ENCODE data around the gene DSCAM. TPM values are rescaled to one million over a fixed set of nuclear protein-coding genes. Genes with fewer than 3 reads are reported as not detected.

Gene DSCAM
- total RNA-seq, 4 donors from 2014 or later: 0.03 TPM; not detected in 3

GRCh38 chr21:40638466-40639251 lies 208.3 kb downstream of the DSCAM start:
- DNase-seq (no peak), ATAC-seq (no peak)
- no peaks in the 10 kb centered on the region for H3K9me3 ChIP-seq
- H3K4me1 ChIP-seq: no peaks in the 10 kb centered on the region
- TF ChIP-seq POLR2A (IDR thresholded peaks at IDR 0.05) (no peak), CTCF (IDR thresholded peaks at IDR 0.05 in 4 of 5, conservative IDR thresholded peaks at IDR 0.05 in 1 of 5) (no peak)
- intact Hi-C loops (cut with DNase I; ENCODE audit: low total_unique reads): no loop called here
- in situ Hi-C loops (cut with MboI; ENCODE audit: low sequenced_read_pairs in 4 of 4): no loop called here
- H3K27me3 ChIP-seq: no peaks in the 10 kb centered on the region
- H3K4me3 ChIP-seq: no peak overlapping the region
- no peaks in the 10 kb centered on the region for H3K36me3 ChIP-seq
- H3K27ac ChIP-seq: no peak overlapping the region

- intact Hi-C loops (cut with DNase I; ENCODE audit: low total_unique reads): no loop called here
- no peak for TF ChIP-seq POLR2A (IDR thresholded peaks at IDR 0.05)
- no peak for TF ChIP-seq CTCF (IDR thresholded peaks at IDR 0.05 in 4 of 5, conservative IDR thresholded peaks at IDR 0.05 in 1 of 5)
- DNase-seq (no peak), ATAC-seq (no peak)
- no peaks in the 10 kb centered on the region for H3K4me1 ChIP-seq
- H3K27ac ChIP-seq: no peak overlapping the region
- H3K9me3 ChIP-seq: no peaks in the 10 kb centered on the region
- no peaks in the 10 kb centered on the region for H3K27me3 ChIP-seq
- in situ Hi-C loops (cut with MboI; ENCODE audit: low sequenced_read_pairs in 4 of 4): no loop called here
- no peaks in the 10 kb centered on the region for H3K36me3 ChIP-seq
- no peak overlapping the region for H3K4me3 ChIP-seq
These were observed 210.9 kb downstream of the DSCAM start for GRCh38 chr21:40636026-40636425.

- in situ Hi-C loops (cut with MboI; ENCODE audit: low sequenced_read_pairs in 4 of 4): no loop called here
- ATAC-seq (no peak), DNase-seq (no peak)
- no peaks in the 10 kb centered on the region for H3K27me3 ChIP-seq
- TF ChIP-seq CTCF (IDR thresholded peaks at IDR 0.05 in 4 of 5, conservative IDR thresholded peaks at IDR 0.05 in 1 of 5) (no peak), POLR2A (IDR thresholded peaks at IDR 0.05) (no peak)
- H3K27ac ChIP-seq: no peak overlapping the region
- no peaks in the 10 kb centered on the region for H3K4me1 ChIP-seq
- intact Hi-C loops (cut with DNase I; ENCODE audit: low total_unique reads): no loop called here
- H3K36me3 ChIP-seq: no peaks in the 10 kb centered on the region
- no peaks in the 10 kb centered on the region for H3K9me3 ChIP-seq
- no peak overlapping the region for H3K4me3 ChIP-seq
These were observed 211.6 kb downstream of the DSCAM start for GRCh38 chr21:40635391-40635790.

GRCh38 chr21:40634141-40634540 lies 212.8 kb downstream of the DSCAM start:
- H3K4me1 ChIP-seq: no peaks in the 10 kb centered on the region
- no peak overlapping the region for H3K4me3 ChIP-seq
- TF ChIP-seq CTCF (IDR thresholded peaks at IDR 0.05 in 4 of 5, conservative IDR thresholded peaks at IDR 0.05 in 1 of 5): no peak
- no peak for TF ChIP-seq POLR2A (IDR thresholded peaks at IDR 0.05)
- in situ Hi-C loops (cut with MboI; ENCODE audit: low sequenced_read_pairs in 4 of 4) (no loop called here), intact Hi-C loops (cut with DNase I; ENCODE audit: low total_unique reads) (no loop called here)
- H3K27me3 ChIP-seq: no peaks in the 10 kb centered on the region
- ATAC-seq: no peak
- no peak for DNase-seq
- no peak overlapping the region for H3K27ac ChIP-seq
- no peaks in the 10 kb centered on the region for H3K36me3 ChIP-seq
- H3K9me3 ChIP-seq: no peaks in the 10 kb centered on the region

- no peaks in the 10 kb centered on the region for H3K9me3 ChIP-seq
- H3K27me3 ChIP-seq: no peaks in the 10 kb centered on the region
- TF ChIP-seq CTCF (IDR thresholded peaks at IDR 0.05 in 4 of 5, conservative IDR thresholded peaks at IDR 0.05 in 1 of 5) (no peak), POLR2A (IDR thresholded peaks at IDR 0.05) (no peak)
- ATAC-seq (no peak), DNase-seq (no peak)
- intact Hi-C loops (cut with DNase I; ENCODE audit: low total_unique reads) (no loop called here), in situ Hi-C loops (cut with MboI; ENCODE audit: low sequenced_read_pairs in 4 of 4) (no loop called here)
- H3K27ac ChIP-seq: no peak overlapping the region
- H3K4me3 ChIP-seq: no peak overlapping the region
- H3K4me1 ChIP-seq: no peaks in the 10 kb centered on the region
- H3K36me3 ChIP-seq: no peaks in the 10 kb centered on the region
These were observed 213.9 kb downstream of the DSCAM start for GRCh38 chr21:40633048-40633447.
